T1000 (cell line): Measurements from ENCODE around the gene ABHD2.
"Not testable (repeated sequence)": the region's sequence is repeated elsewhere in the genome, so short reads cannot be mapped to it uniquely, and the experiment has no call there.

Experiments
- DNase-seq: peaks from one replicate; lab custom pipeline; 2025; ENCODE audit warnings: mixed read lengths; lab: John Stamatoyannopoulos, UW

Gene ABHD2

GRCh38 chr15:89099968-89100367 is 11.7 kb downstream of the ABHD2 start:
- DNase-seq = no peak

- DNase-seq = peak; percentile 82
Observed at GRCh38 chr15:89101302-89102193, 13.3 kb downstream of the ABHD2 start.

- no peak for DNase-seq
Observed at GRCh38 chr15:89103481-89104171, 15.4 kb downstream of the ABHD2 start.

DNA sequence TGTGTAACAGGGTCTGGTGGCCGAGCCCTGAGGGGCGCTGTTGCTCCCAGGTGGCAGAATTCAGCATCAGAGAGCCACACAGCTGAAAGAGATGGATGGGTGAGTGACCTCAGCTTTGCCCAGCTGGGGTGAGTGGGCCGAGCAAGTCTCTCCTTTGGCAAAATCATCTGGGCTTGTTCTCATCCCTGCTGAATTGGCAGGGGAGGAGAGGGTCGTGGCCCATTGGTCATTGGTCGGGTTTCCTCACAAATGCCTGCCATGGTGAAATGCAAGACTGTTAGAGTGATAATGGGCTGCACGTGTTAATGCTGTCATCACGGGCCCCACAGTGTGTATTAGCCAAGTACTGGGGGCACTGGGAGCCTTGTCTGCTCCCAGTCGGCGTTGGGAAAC is 15.9 kb downstream of the ABHD2 start:
- DNase-seq = no peak

GRCh38 chr15:89105147-89105546 is 16.9 kb downstream of the ABHD2 start:
- DNase-seq = peak; percentile 32

DNA sequence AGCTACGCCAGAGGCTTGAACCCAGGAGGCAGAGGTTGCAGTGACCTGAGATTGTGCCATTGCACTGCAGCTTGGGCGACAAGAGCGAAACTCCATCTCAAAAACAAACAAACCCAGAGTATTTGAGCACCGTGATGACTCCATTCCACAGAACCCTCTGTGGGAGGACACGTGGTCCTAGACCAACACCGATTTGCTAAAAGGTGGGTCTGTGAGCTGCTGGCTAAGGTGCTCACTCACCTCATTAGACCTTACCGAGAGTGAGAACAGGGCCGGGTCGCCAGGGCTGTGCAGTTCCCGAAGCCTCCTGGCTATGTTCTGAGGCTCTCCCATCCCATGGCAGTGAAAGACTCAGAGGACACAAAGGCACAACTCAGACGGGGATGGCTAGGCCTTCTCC is 17.9 kb downstream of the ABHD2 start:
- no peak for DNase-seq

DNA sequence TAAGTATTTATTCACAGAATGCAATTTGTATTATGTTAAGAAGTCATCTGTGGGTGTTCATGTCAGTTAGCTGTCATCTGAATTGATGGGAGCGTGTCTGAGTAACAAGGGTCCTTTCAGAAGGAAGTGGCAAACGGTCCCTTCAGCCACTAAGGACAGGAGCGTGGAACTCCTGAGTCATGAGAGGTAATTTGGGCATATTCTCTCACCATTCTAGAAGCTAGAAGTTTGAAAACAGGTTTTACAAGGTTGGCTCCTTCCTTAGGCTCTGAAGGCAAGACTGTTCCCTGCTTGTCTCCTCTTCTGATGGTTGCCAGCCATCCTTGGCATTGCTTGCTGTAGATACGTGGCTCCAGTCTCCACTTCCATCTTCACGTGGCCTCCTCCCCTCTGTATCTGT is 19.7 kb downstream of the ABHD2 start:
- DNase-seq = no peak

DNA sequence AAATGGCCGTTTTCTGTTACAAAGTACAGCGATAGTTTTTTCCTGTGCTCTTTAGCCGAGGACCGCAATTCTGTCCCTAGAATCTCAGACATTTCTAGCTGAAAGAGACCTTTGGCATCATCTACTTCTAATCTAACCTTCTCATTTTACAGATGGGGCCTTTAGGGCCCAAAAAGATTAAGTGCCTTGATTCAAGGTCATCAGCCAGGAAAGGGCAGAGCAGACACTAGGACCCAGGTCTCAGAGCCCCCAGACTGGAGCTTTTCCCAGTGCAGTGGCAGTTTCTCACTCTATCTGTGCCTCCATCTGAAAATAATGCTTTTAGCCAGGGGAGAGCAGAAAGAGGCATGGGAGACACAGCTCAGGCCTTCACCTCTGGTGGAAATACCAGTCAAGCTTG is 20.6 kb downstream of the ABHD2 start:
- no peak for DNase-seq

GRCh38 chr15:89109238-89109637 is 21.0 kb downstream of the ABHD2 start:
- no peak for DNase-seq

- DNase-seq = no peak
Observed at GRCh38 chr15:89110060-89110459, 21.8 kb downstream of the ABHD2 start.

DNA sequence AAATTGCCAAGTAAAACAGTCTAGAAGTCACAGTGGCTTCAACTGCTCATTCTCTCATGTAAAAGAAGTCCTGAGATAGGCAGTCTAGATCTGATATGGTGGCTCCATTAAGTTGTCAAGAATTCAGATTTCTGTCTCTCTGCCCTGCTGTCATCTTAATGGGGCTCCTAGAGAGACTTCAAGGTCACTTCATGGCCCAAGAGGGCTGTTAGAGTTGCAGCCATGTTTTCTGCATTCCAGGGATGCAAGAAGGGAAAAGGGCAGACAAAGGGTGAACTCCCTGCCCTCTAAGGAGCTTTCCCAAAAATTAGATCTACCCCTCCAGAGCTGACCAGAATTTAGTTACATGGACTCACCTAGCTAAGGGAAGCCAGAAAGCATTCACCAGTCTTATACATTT is 23.1 kb downstream of the ABHD2 start:
- DNase-seq = no peak

GRCh38 chr15:89111961-89112340 is 23.7 kb downstream of the ABHD2 start:
- DNase-seq = no peak

- DNase-seq = no peak
Observed at GRCh38 chr15:89112341-89112971, 24.2 kb downstream of the ABHD2 start.

DNA sequence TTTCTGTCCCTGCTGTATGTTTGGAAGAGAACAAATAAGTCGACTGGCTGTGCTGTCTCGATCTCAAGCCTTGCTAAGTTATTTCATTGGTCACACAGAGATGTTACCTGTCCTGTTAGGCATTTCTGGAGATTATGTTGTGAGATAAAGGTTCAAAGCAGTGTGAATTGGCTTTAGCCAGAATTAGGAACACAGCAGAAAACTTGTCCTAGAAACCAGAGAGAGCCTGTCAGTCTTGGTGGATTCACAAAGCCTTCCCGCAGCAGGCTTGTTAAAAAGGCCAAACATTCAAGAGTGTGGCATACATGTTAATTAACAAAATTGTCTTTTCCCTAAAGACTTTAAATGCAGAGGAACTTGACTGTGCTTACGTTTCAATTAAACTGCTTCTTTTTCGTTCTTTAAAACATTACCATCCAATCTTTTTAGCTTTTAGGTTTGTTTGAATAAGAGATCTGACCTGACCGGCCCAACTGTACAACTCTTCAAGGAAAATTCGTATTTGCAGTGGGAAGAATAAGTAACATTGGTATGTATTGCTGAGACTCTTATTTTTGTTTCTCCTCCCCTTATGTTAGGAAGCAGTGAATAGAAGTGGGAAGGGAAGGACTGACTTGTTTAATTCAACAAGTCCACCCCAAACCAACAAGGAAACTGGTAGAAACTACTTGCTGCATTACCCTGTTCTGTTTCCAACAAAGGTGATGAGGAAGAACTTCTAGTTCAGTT is 25.2 kb downstream of the ABHD2 start:
- DNase-seq = no peak

- DNase-seq = no peak
Observed at GRCh38 chr15:89114990-89115389, 26.7 kb downstream of the ABHD2 start.

- DNase-seq = no peak
Observed at GRCh38 chr15:89115547-89115946, 27.3 kb downstream of the ABHD2 start.

- DNase-seq = no peak
Observed at GRCh38 chr15:89116404-89116803, 28.1 kb downstream of the ABHD2 start.

GRCh38 chr15:89117790-89118189 is 29.5 kb downstream of the ABHD2 start:
- no peak for DNase-seq

GRCh38 chr15:89118481-89118989 is 30.3 kb downstream of the ABHD2 start:
- no peak for DNase-seq

DNA sequence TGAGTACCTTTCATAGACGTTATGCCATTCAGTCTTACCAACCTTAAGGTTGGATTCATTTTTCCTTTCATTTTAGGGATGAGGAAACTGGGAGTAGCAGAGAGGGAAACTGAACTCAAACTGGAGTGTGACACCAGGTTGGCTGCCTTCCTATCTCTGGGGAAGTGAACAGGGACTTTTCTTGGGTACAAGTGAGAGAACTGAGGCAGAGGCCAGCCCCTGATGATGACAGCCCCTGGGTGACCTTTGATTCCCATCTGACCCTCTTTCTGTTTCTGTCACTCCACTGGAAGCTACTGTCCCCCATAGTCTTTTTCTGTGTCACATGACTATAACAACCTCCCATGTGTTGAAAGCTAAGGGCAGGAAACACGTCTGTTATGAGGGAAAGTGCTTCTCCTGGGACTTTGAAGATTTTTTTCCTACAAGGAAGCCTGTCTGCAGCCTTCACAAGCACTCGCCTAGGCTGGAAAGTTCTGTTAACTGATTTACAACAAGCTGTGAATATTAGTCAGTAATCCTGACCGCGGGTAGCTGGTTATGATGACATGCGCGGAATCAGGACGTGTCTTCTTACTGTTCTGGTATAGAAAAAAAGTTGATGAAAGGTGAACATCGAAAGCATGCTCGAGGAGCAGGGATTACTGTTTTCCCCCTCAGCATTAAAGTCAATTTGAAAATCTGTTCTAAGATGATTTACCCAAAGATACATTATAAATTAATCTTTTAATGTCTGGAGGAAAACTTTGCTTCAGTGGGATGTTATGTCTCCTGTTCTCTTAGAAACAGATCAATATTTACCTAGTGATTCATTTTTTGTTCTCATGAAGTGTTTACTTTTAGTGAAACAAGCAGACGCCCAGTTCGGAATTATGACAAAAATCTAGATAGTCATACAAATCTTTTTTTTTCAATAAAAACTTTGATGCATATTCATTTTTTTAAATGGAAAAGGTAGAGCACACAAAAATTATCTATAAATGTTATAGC is 31.5 kb downstream of the ABHD2 start:
- DNase-seq = no peak

DNA sequence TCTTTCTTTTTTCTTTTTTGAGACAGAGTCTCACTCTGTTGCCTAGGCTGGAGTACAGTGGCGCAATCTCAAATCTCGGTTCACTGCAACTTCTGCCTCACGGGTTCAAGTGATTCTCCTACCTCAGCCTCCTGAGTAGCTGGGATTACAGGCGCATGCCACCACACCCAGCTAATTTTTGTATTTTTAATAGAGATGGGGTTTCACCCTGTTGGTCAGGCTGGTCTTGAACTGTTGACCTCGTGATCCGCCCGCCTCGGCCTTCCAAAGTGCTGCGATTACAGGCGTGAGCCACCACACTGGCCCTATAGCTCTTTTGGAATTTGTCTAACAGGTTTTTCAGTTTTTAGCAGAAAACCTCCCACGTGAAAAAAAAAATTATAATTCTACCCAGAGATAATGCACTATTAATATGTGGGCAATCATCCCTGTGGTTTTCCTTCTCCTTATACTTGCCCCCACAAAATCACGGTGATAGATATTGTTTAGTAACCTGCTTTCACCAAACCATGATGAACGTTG is 32.3 kb downstream of the ABHD2 start:
- DNase-seq = not testable (repeated sequence)
